Measurements from ENCODE around the gene SLC6A19.

SLC6A19 gene

GRCh38 chr5:1181451-1182359, 19.7 kb upstream of the SLC6A19 start:
- DNase-seq: no peak

- DNase-seq: no peak
These were observed 19.1 kb upstream of the SLC6A19 start for GRCh38 chr5:1182360-1182632.

GRCh38 chr5:1182633-1183423, 18.6 kb upstream of the SLC6A19 start:
- no peak for DNase-seq

- no peak for DNase-seq
These were observed 17.8 kb upstream of the SLC6A19 start for GRCh38 chr5:1183424-1184162.

- no peak for DNase-seq
These were observed 17.3 kb upstream of the SLC6A19 start for GRCh38 chr5:1184163-1184470.

GRCh38 chr5:1184481-1184880, 16.9 kb upstream of the SLC6A19 start:
- DNase-seq: no peak

- DNase-seq: no peak
These were observed 16.3 kb upstream of the SLC6A19 start for GRCh38 chr5:1185038-1185627.

GRCh38 chr5:1185629-1186350, 15.6 kb upstream of the SLC6A19 start:
- DNase-seq: no peak

GRCh38 chr5:1186351-1187233, 14.8 kb upstream of the SLC6A19 start:
- DNase-seq: no peak

- no peak for DNase-seq
These were observed 14.0 kb upstream of the SLC6A19 start for GRCh38 chr5:1187234-1187949.

- no peak for DNase-seq
These were observed 13.5 kb upstream of the SLC6A19 start for GRCh38 chr5:1187950-1188334.

GRCh38 chr5:1188464-1188863, 12.9 kb upstream of the SLC6A19 start:
- no peak for DNase-seq

- DNase-seq: no peak
These were observed 12.1 kb upstream of the SLC6A19 start for GRCh38 chr5:1189269-1189668.

- no peak for DNase-seq
These were observed 11.1 kb upstream of the SLC6A19 start for GRCh38 chr5:1190278-1190677.

- no peak for DNase-seq
These were observed 10.6 kb upstream of the SLC6A19 start for GRCh38 chr5:1190837-1191239.

GRCh38 chr5:1192971-1193590, 8.3 kb upstream of the SLC6A19 start:
- DNase-seq: no peak

GRCh38 chr5:1193591-1193985, 7.8 kb upstream of the SLC6A19 start:
- DNase-seq: no peak

- no peak for DNase-seq
These were observed 7.0 kb upstream of the SLC6A19 start for GRCh38 chr5:1194378-1194777.

- DNase-seq: no peak
These were observed 6.0 kb upstream of the SLC6A19 start for GRCh38 chr5:1195439-1195838.

- no peak for DNase-seq
These were observed 5.5 kb upstream of the SLC6A19 start for GRCh38 chr5:1195916-1196315.

GRCh38 chr5:1196562-1196961, 4.8 kb upstream of the SLC6A19 start:
- DNase-seq: no peak

All from fibroblast of upper back skin (primary cell).